Effector memory CD8-positive, alpha-beta T cell (primary cell): ENCODE results near the gene SCML1.
A peak's percentile ranks its signal among the peaks of the same experiment; 100 is the strongest.
"Not testable (repeated sequence)": the region's sequence is repeated elsewhere in the genome, so short reads cannot be mapped to it uniquely, and the experiment has no call there.

Source experiments
- ATAC-seq: fragments of 150-1000 bp; cut with Tn5 transposase; replicated peaks from 2 replicates; pipeline ENCODE4 v1.10.0; 2021; ENCODE audit warnings: mild to moderate bottlenecking, moderate library complexity
- DNase-seq, 3 experiments: peaks; one replicate each; pipeline ENCODE4 v3.0.0; 2021
- H3K27ac Mint-ChIP-seq, 2 donors: one replicate each; pipeline ENCODE4 v1.8.0; 2022; ENCODE audit warnings: mild to moderate bottlenecking in 2 of 2, mixed read lengths in 2 of 2, moderate library complexity in 2 of 2
- H3K27me3 Mint-ChIP-seq, 2 donors: one replicate each; pipeline ENCODE4 v1.8.0; 2022; ENCODE audit warnings: mixed read lengths in 2 of 2
- H3K36me3 Mint-ChIP-seq: one replicate; pipeline ENCODE4 v1.8.0; 2022; ENCODE audit warnings: mild to moderate bottlenecking, moderate library complexity, mixed read lengths; ENCODE audit not compliant: insufficient read depth
- H3K4me1 Mint-ChIP-seq, 2 donors: one replicate each; pipeline ENCODE4 v1.8.0; 2022; ENCODE audit warnings: low read depth in 2 of 2, mixed read lengths in 2 of 2
- H3K4me3 Mint-ChIP-seq, 2 donors: one replicate each; pipeline ENCODE4 v1.8.0; 2022; ENCODE audit warnings: mild to moderate bottlenecking in 2 of 2, mixed read lengths in 2 of 2, moderate library complexity in 2 of 2
- H3K9me3 Mint-ChIP-seq, 2 donors: one replicate each; pipeline ENCODE4 v1.8.0; 2022; ENCODE audit warnings: mixed read lengths in 2 of 2

Gene SCML1

DNA sequence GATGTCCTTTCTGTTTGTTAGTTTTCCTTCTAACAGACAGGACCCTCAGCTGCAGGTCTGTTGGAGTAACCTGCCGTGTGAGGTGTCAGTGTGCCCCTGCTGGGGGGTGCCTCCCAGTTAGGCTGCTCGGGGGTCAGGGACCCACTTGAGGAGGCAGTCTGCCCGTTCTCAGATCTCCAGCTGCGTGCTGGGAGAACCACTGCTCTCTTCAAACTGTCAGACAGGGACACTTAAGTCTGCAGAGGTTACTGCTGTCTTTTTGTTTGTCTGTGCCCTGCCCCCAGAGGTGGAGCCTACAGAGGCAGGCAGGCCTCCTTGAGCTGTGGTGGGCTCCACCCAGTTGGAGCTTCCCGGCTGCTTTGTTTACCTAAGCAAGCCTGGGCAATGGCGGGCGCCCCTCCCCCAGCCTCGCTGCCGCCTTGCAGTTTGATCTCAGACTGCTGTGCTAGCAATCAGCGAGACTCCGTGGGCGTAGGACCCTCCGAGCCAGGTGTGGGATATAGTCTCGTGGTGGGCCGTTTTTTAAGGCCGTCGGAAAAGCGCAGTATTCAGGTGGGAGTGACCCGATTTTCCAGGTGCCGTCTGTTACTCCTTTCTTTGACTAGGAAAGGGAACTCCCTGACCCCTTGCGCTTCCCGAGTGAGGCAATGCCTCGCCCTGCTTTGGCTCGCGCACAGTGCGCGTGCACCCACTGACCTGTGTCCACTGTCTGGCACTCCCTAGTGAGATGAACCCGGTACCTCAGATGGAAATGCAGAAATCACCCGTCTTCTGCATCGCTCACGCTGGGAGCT, 49.5 kb downstream of the SCML1 start:
- H3K36me3 Mint-ChIP-seq, H3K9me3 Mint-ChIP-seq, DNase-seq, H3K4me1 Mint-ChIP-seq, H3K27ac Mint-ChIP-seq, ATAC-seq, H3K4me3 Mint-ChIP-seq, H3K27me3 Mint-ChIP-seq: not testable (repeated sequence)

DNA sequence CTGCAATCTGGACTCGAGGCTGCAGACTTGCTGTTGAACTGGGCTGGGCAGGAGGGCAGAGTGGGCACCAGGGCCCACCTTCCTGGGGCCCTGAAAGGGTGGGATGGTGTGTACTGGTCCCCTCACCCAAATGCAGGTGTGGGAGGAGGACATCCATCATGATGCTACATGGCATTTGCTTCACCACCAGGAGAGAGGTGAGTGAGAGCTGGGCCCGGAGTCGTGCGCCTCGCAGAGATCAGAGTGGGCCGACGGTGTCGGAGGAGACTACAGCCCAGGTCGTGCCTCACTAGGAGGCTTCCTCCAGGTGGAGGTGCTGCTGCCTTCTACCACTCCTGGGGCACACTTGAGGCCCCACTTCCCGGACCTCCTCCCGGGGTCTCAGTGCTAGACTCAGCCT, 50.3 kb downstream of the SCML1 start:
- Mint-ChIP-seq H3K36me3 (no peaks in the 10 kb centered on the region), H3K4me1 (no peaks in the 10 kb centered on the region), H3K4me3 (no peak overlapping the region), H3K27ac (no peak overlapping the region), H3K27me3 (peaks cover 0 to 10% of the 10 kb centered on the region in 2 donors), H3K9me3 (no peaks in the 10 kb centered on the region)
- ATAC-seq: no peak
- no peak for DNase-seq

DNA sequence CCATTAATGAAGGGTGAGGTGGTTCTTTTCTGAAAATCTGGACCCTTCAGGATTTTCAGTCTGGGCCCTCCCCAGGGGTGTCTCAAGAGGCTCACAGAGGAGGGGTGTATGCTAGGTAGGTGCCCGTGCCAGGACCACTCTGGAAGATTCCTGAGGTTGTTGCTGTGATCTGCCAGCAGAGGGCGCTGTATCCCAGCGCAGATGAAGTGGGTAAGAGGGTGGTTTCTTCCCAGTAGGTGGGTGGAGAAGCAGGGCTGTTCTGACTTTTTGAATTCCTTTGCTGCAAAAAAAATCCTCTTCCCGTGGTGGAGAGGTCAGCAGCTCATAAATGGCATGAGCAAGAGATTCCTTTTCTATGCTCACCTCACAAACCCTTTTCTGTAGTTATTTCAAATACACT, 51.1 kb downstream of the SCML1 start:
- Mint-ChIP-seq H3K4me1 (no peaks in the 10 kb centered on the region), H3K36me3 (no peaks in the 10 kb centered on the region), H3K4me3 (no peak overlapping the region), H3K27me3 (peaks cover 0 to 10% of the 10 kb centered on the region in 2 donors), H3K9me3 (no peaks in the 10 kb centered on the region), H3K27ac (no peak overlapping the region)
- ATAC-seq (no peak), DNase-seq (no peak)

DNA sequence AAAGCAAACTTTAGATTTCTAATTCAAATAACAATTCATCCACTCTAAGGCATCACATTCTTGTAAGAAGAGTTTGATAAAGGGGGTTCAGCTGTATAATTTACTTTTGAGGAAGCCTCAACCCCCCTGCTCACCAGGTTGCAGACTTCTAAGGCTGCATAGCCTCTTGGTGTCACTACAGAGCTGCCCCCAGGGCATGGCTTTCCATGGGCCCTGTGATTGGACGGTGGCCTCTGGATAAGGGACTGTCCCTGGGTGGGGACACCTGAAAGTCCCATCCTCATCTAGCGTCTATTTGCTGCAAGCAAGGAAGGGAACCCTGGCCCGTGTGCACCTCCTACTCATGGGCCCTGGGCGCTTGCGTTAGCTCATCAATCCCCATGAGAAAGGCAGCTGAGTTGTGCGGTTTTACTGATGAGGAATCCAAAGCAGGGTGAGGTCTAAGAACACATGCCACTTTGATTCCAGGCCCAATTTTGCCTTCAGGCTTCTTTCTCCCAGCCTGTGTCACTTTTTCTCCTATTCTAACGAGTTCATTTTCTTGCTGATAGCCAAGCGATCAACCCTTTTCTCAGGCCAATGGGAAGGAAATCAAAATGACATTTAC, 51.8 kb downstream of the SCML1 start:
- ATAC-seq (no peak), DNase-seq (no peak)
- H3K27ac Mint-ChIP-seq: no peak overlapping the region
- H3K4me3 Mint-ChIP-seq: no peak overlapping the region
- no peaks in the 10 kb centered on the region for H3K4me1 Mint-ChIP-seq
- no peaks in the 10 kb centered on the region for H3K9me3 Mint-ChIP-seq
- no peaks in the 10 kb centered on the region for H3K36me3 Mint-ChIP-seq
- H3K27me3 Mint-ChIP-seq: peaks cover 0 to 10% of the 10 kb centered on the region in 2 donors

DNA sequence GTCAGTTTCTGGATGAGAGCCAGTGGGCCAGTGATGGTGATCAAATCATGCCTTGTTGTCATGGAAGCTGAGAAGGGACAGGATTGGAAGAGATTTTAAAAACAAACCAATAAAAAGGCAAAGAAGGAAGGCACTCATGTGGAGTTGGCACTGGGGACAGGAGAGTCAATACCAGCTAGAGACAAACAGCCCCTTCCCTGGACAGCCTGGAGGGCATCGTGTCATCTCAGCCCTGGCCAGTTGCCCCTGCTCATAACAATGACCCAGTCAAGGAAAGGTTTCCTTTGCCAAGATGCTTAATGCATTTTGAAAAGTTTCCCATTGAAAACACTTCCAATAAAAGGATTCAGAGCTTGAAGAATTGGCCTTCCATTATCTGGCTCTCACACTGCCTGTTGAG, 55.5 kb downstream of the SCML1 start:
- peaks cover 0 to 10% of the 10 kb centered on the region in 2 donors for H3K27me3 Mint-ChIP-seq
- DNase-seq: no peak
- H3K9me3 Mint-ChIP-seq: no peaks in the 10 kb centered on the region
- ATAC-seq: no peak
- no peaks in the 10 kb centered on the region for H3K36me3 Mint-ChIP-seq
- no peak overlapping the region for H3K27ac Mint-ChIP-seq
- H3K4me1 Mint-ChIP-seq: no peaks in the 10 kb centered on the region
- no peak overlapping the region for H3K4me3 Mint-ChIP-seq

DNA sequence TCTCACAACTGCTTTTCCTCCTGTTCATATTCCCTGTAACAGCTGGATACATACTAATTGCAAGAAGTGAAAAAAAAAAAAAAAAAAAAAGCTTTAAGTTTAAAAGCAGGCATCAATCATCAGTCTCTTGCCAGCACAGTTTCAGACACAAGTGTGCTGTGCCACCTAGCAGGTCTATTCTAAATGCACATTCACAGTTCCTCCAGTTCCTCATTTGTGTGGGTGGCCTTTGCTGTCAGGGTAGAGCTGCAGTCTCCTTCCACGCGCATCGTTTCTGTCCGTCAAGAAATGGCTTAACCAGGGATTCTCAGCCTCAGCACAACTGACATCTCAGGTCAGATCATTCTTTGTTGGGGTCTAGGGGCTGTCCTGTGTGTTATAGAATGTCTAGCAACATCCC, 61.6 kb downstream of the SCML1 start:
- ATAC-seq: no peak

DNA sequence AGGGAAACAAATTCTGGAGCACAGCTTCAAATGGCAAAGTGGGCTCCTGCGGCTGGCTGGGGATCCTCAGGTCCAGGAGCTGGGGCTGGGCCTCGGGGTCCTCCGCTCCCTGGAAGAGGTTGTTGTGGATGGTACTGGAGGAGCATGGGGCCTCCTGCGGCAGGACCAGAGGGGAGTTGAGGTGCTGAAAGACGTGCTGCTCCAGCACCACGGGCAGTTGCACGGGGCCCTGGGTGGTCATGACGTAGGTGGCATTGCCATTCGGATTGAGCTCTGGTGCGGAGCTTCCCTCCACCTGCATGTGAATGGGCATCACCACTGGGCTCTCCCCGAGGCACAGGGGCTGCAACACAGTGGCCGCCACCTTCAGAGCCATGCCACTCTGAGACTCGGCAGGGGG, 64.1 kb downstream of the SCML1 start:
- no peak for DNase-seq
- no peak for ATAC-seq
- H3K27ac Mint-ChIP-seq: peak overlapping the region in 1 of 2 donors; percentile 49
- no peaks in the 10 kb centered on the region for H3K27me3 Mint-ChIP-seq
- H3K9me3 Mint-ChIP-seq: no peaks in the 10 kb centered on the region
- no peaks in the 10 kb centered on the region for H3K4me1 Mint-ChIP-seq
- H3K4me3 Mint-ChIP-seq: no peak overlapping the region
- H3K36me3 Mint-ChIP-seq: no peaks in the 10 kb centered on the region

More for the DNA sequence above, 61.6 kb downstream of the SCML1 start:
- Mint-ChIP-seq H3K27ac (no peak overlapping the region), H3K9me3 (no peaks in the 10 kb centered on the region), H3K4me3 (no peak overlapping the region), H3K36me3 (no peaks in the 10 kb centered on the region), H3K4me1 (no peaks in the 10 kb centered on the region), H3K27me3 (no peaks in the 10 kb centered on the region)
- no peak for DNase-seq

DNA sequence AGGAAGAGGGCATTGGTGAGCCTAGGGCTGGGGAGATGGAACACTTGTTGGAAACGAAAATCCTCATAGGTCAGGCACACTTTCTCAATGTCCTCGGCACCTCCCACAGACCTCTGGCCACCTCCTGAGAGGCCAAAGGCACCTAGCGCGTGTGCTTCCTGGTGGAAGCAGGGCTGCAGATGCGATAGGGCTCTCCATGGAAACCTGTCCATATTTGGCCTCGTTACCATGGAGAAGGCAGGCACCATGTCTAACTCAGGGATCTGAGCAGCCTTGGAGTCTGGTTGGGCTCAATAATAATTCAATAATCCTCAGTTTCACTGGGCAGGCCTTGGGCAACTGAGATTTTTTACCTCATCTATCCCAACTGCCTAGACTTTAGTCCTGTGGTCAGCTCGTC, 65.5 kb downstream of the SCML1 start:
- H3K9me3 Mint-ChIP-seq: no peaks in the 10 kb centered on the region
- H3K4me1 Mint-ChIP-seq: no peaks in the 10 kb centered on the region
- DNase-seq (no peak), ATAC-seq (no peak)
- no peaks in the 10 kb centered on the region for H3K27me3 Mint-ChIP-seq
- no peaks in the 10 kb centered on the region for H3K36me3 Mint-ChIP-seq
- H3K27ac Mint-ChIP-seq: no peak overlapping the region
- H3K4me3 Mint-ChIP-seq: no peak overlapping the region

DNA sequence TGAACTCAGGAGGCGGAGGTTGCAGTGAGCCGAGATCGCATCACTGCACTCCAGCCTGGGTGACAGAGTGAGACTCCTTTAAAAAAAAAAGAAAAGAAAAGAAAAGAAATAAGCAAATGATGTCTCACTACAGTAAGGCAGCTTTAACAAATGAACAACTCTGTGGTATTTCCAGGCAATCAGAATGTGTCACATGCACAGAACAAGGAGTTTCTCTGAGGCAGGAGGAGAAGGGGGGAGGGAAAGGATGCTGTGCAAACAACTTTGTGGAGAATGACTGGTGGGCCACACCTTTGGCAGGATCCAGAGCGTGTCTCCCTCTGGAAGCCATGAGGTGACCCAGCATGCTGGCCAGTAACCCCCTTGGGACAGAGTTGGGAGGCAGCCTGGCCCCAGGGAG, 66.2 kb downstream of the SCML1 start:
- H3K27ac Mint-ChIP-seq: no peak overlapping the region
- H3K27me3 Mint-ChIP-seq: no peaks in the 10 kb centered on the region
- no peak for DNase-seq
- no peaks in the 10 kb centered on the region for H3K36me3 Mint-ChIP-seq
- H3K4me1 Mint-ChIP-seq: no peaks in the 10 kb centered on the region
- no peaks in the 10 kb centered on the region for H3K9me3 Mint-ChIP-seq
- no peak overlapping the region for H3K4me3 Mint-ChIP-seq
- ATAC-seq: no peak
